GM13976 (cell line): ENCODE results near the gene POP4.
"Not testable (repeated sequence)": the region's sequence is repeated elsewhere in the genome, so short reads cannot be mapped to it uniquely, and the experiment has no call there.

ENCODE experiments used
- DNase-seq: peaks from one replicate; pipeline ENCODE4 v3.0.0; 2012; ENCODE audit warnings: low spot score
- CTCF ChIP-seq: IDR thresholded peaks from 2 replicates; pipeline ENCODE4 v1.5.1; 2012; ENCODE audit warnings: borderline replicate concordance, mild to moderate bottlenecking; ENCODE audit not compliant: insufficient read depth; ENCODE audit errors: extremely low read depth, missing control alignments, control extremely low read depth
- in situ Hi-C: fragments of 300-500 bp; cut with MboI; formaldehyde crosslinking; loops from one replicate; pipeline ENCODE4 v1.12.0; 2022; ENCODE audit warnings: low sequenced_read_pairs, mixed read lengths, inconsistent platforms; ENCODE audit not compliant: unreplicated experiment

POP4 gene

GRCh38 chr19:29605653-29606419 is at the start of gene POP4:
POP4 (plus strand) TSS chr19:29606283; CDS start chr19:29606319, 36 bp downstream.
- in situ Hi-C loops = no loop called here
- TF ChIP-seq CTCF = no peak
- DNase-seq = peak; percentile 96

- DNase-seq, in situ Hi-C loops: not testable (repeated sequence)
Observed at GRCh38 chr19:29559110-29559509, 47.0 kb upstream of the POP4 start.

- in situ Hi-C loops = no loop called here
- no peak for TF ChIP-seq CTCF
- DNase-seq = no peak
Observed at GRCh38 chr19:29559743-29560142, 46.3 kb upstream of the POP4 start.

- in situ Hi-C loops = no loop called here
- no peak for TF ChIP-seq CTCF
- no peak for DNase-seq
Observed at GRCh38 chr19:29560313-29561075, 45.6 kb upstream of the POP4 start.

GRCh38 chr19:29561601-29562000 is 44.5 kb upstream of the POP4 start:
- no peak for TF ChIP-seq CTCF
- no peak for DNase-seq
- in situ Hi-C loops = no loop called here

GRCh38 chr19:29562299-29563297 is 43.5 kb upstream of the POP4 start:
- in situ Hi-C loops = no loop called here
- no peak for DNase-seq
- no peak for TF ChIP-seq CTCF
